Endothelial cell of umbilical vein (primary cell): ENCODE results near the gene LRCH1. TPM values are rescaled to one million over a fixed set of nuclear protein-coding genes. Genes with fewer than 3 reads are reported as not detected.

Source experiments
- BruUV-seq: library from RNA; stranded (reverse); fragments of 400-500 nt; replicated peaks from 2 replicates; lab custom pipeline; 2021; lab: Mats Ljungman, UMichigan
- CTCF ChIA-PET: fragments of 300-600, 350-600 bp; sonication (Branson Sonifier 250); formaldehyde crosslinking; loops from one replicate; lab custom pipeline; 2021; ENCODE audit warnings: antibody characterized with exemption, inconsistent platforms; lab: Charles Lee
- POLR2A ChIA-PET: fragments of 300-600, 350-600 bp; sonication (Branson Sonifier 250); formaldehyde crosslinking; loops from one replicate; lab custom pipeline; 2021; ENCODE audit warnings: antibody characterized with exemption, inconsistent platforms; lab: Charles Lee
- DNase-seq: peaks from one replicate; pipeline ENCODE4 v3.0.0-alpha.2; 2011; ENCODE audit warnings: low read depth, low spot score
- FAIRE-seq: peaks from 2 replicates; lab custom pipeline; 2011; peaks lifted over from hg19 to GRCh38; lab: Jason Lieb, UNC
- H2AFZ ChIP-seq: 2 replicates; pipeline ENCODE4 v1.6.0; 2012; ENCODE audit warnings: low read depth, low read length, control low read depth, inconsistent platforms
- H3K27ac ChIP-seq: 2 replicates; pipeline ENCODE4 v1.5.1; 2011; ENCODE audit warnings: low read depth, mild to moderate bottlenecking, control low read depth, low read length, moderate library complexity; ENCODE audit not compliant: insufficient read depth
- H3K27me3 ChIP-seq, 2 experiments: 2 replicates each; pipeline versions ENCODE4 v1.6.0 to v1.6.1; 2011; ENCODE audit warnings: low read length in 2 of 2, mixed read lengths in 1 of 2; ENCODE audit not compliant: control insufficient read depth in 2 of 2, insufficient read depth in 2 of 2
- H3K36me3 ChIP-seq, 2 experiments: 2 replicates in 1 of 2; 3 replicates in 1 of 2; pipeline ENCODE4 v1.5.1; 2011; ENCODE audit warnings: low read length in 2 of 2, mild to moderate bottlenecking in 1 of 2, moderate library complexity in 1 of 2; ENCODE audit not compliant: control insufficient read depth in 2 of 2, insufficient read depth in 2 of 2; ENCODE audit errors: extremely low read depth in 1 of 2
- H3K4me1 ChIP-seq: 3 replicates; pipeline ENCODE4 v1.5.1; 2011; ENCODE audit warnings: mild to moderate bottlenecking, low read length; ENCODE audit not compliant: control insufficient read depth, insufficient read depth; ENCODE audit errors: extremely low read depth
- H3K4me2 ChIP-seq: 2 replicates; pipeline ENCODE4 v1.6.1; 2011; ENCODE audit warnings: low read length, control low read depth, mixed read lengths; ENCODE audit not compliant: insufficient read depth
- H3K4me3 ChIP-seq, 3 experiments: fragments of 200-600 bp in 1 of 3; sonication (generic), shearing (Covaris generic) in 1 of 3; replicated peaks in 1 of 3; 2 replicates each; pipeline ENCODE4 v1.5.1; 2011 to 2016; ENCODE audit warnings: control low read depth in 3 of 3, low read length in 3 of 3, mild to moderate bottlenecking in 2 of 3, inconsistent platforms in 1 of 3, low read depth in 1 of 3, moderate library complexity in 1 of 3; ENCODE audit not compliant: insufficient read depth in 1 of 3
- H3K79me2 ChIP-seq: 2 replicates; pipeline ENCODE4 v1.6.0; 2012; ENCODE audit warnings: low read length, inconsistent platforms; ENCODE audit not compliant: control insufficient read depth, insufficient read depth
- H3K9ac ChIP-seq: replicated peaks from 2 replicates; pipeline ENCODE3; 2011; ENCODE audit warnings: low read length, control low read depth; ENCODE audit not compliant: insufficient read depth; ENCODE audit errors: extremely low read depth
- H3K9me1 ChIP-seq: replicated peaks from 3 replicates; pipeline ENCODE4 v1.6.0; 2011; ENCODE audit warnings: mild to moderate bottlenecking, low read length; ENCODE audit not compliant: control insufficient read depth, insufficient read depth; ENCODE audit errors: extremely low read depth
- H3K9me3 ChIP-seq: replicated peaks from 2 replicates; pipeline ENCODE4 v1.5.1; 2012; ENCODE audit warnings: low read length, inconsistent platforms; ENCODE audit not compliant: control insufficient read depth, insufficient read depth
- H4K20me1 ChIP-seq: replicated peaks from 2 replicates; pipeline ENCODE3; 2011; ENCODE audit warnings: mild to moderate bottlenecking, low read length; ENCODE audit not compliant: control insufficient read depth, insufficient read depth; ENCODE audit errors: extremely low read depth
- CTCF ChIP-seq, 2 donors: IDR thresholded peaks; 1 replicate in 1 of 2; 2 replicates in 1 of 2; pipeline ENCODE4 v1.5.1; 2011; ENCODE audit warnings: low read length in 2 of 2, mild to moderate bottlenecking in 2 of 2, moderate library complexity in 2 of 2, control low read depth in 1 of 2, inconsistent platforms in 1 of 2, low read depth in 1 of 2; ENCODE audit not compliant: insufficient read depth in 1 of 2; ENCODE audit errors: extremely low read depth in 1 of 2
- EZH2 ChIP-seq: IDR thresholded peaks from 2 replicates; pipeline ENCODE4 v1.6.1; 2012; ENCODE audit warnings: borderline replicate concordance, low read depth, mild to moderate bottlenecking, moderate library complexity, low read length, inconsistent platforms; ENCODE audit not compliant: severe bottlenecking
- FOS ChIP-seq: IDR thresholded peaks from 2 replicates; pipeline ENCODE4 v1.6.1; 2011; ENCODE audit warnings: mild to moderate bottlenecking, low read length, moderate library complexity, borderline replicate concordance; ENCODE audit not compliant: insufficient read depth
- GATA2 ChIP-seq: IDR thresholded peaks from 2 replicates; pipeline ENCODE4 v1.7.0; 2011; ENCODE audit warnings: low read depth, mild to moderate bottlenecking, moderate library complexity, mixed read lengths, low read length; ENCODE audit not compliant: insufficient read length, insufficient read depth
- JUN ChIP-seq: IDR thresholded peaks from 2 replicates; pipeline ENCODE4 v1.6.1; 2011; ENCODE audit warnings: borderline replicate concordance, low read depth; ENCODE audit not compliant: insufficient read length, insufficient read depth
- MYC ChIP-seq: IDR thresholded peaks from one replicate; pipeline ENCODE4 v1.6.1; 2011; ENCODE audit warnings: mild to moderate bottlenecking, low read depth, low read length
- dilution Hi-C: fragments of 300-500 bp; cut with MboI; formaldehyde crosslinking; loops from one replicate; pipeline ENCODE4 v1.15.0; 2019; ENCODE audit warnings: low sequenced_read_pairs; ENCODE audit not compliant: extremely low pct_ligation_motif_present
- intact Hi-C: fragments of 100-400 bp; cut with micrococcal nuclease; formaldehyde crosslinking; loops from one replicate; pipeline ENCODE4 v1.10.0; 2022
- polyA plus RNA-seq, 4 experiments: library from polyadenylated mRNA; depleted of rRNA in 3 of 4; stranded (reverse) in 3 of 4; unstranded in 1 of 4; fragments of >200 nt; gene quantifications; 2 replicates each; pipeline versions ENCODE4 v1.2.1 to v1.2.3, GENCODE V29; 2011 to 2012; ENCODE audit warnings: missing spikeins in 1 of 4
- total RNA-seq: library from RNA; stranded (reverse); gene quantifications from 2 replicates; pipeline ENCODE4 v1.2.3, GENCODE V29; 2021

The LRCH1 gene
- total and polyA plus RNA-seq, 2 donors (not counting 3 experiments of a cell fraction or from before 2014, with no cell fraction given): 5.4 to 16.5 TPM

- Histone ChIP-seq H3K9me3 (no peaks in the 10 kb centered on the region), H2AFZ (no peak overlapping the region), H3K36me3 (peaks cover 0 to 3% of the 10 kb centered on the region in 2 experiments), H3K9ac (no peak overlapping the region), H3K4me1 (no peaks in the 10 kb centered on the region), H3K4me3 (no peak overlapping the region), H3K9me1 (no peaks in the 10 kb centered on the region), H3K4me2 (no peak overlapping the region), H3K27ac (no peak overlapping the region), H3K27me3 (no peaks in the 10 kb centered on the region), H3K79me2 (no peaks in the 10 kb centered on the region), H4K20me1 (no peaks in the 10 kb centered on the region)
- CTCF ChIA-PET: no interaction called here
- TF ChIP-seq JUN (no peak), FOS (no peak)
- FAIRE-seq (no peak), DNase-seq (no peak)
- intact Hi-C loops: no loop called here
- dilution Hi-C loops: no loop called here
- no TSS peak for BruUV-seq
- POLR2A ChIA-PET: no interaction called here
Measured at GRCh38 chr13:46751811-46752635, 199.1 kb downstream of the LRCH1 start.

DNA sequence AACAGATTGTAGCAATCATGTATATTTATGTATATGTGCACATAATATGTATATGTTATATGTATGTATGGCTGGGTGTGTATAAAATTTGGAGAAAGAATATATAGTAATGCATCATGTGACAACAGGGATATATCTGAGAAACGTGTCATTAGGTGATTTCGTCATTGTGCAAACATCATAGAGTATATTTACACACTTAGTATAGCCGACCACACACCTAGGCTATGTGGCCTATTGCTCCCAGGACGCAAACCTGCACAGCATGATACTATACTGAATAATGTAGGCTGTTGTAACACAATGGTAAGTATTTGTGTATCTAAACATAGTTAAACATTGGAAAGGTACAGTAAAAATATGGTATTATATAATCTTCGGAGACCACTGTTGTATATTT lies 200.2 kb downstream of the LRCH1 start:
- intact Hi-C loops: no loop called here
- no TSS peak for BruUV-seq

More for the DNA sequence above, 200.2 kb downstream of the LRCH1 start:
- POLR2A ChIA-PET: no interaction called here
- Histone ChIP-seq H3K9me1 (no peaks in the 10 kb centered on the region), H3K27me3 (no peaks in the 10 kb centered on the region), H3K9ac (no peak overlapping the region), H2AFZ (no peak overlapping the region), H3K4me3 (no peak overlapping the region), H3K36me3 (peaks cover 0 to 3% of the 10 kb centered on the region in 2 experiments), H3K79me2 (no peaks in the 10 kb centered on the region), H3K9me3 (no peaks in the 10 kb centered on the region), H3K27ac (no peak overlapping the region), H3K4me1 (no peaks in the 10 kb centered on the region), H4K20me1 (no peaks in the 10 kb centered on the region), H3K4me2 (no peak overlapping the region)
- FAIRE-seq (no peak), DNase-seq (no peak)
- CTCF ChIA-PET: interaction anchor here (0.6 kb wide), 1 partner anchor 23 kb away, joined by 3 read pairs; no protein-coding TSS in a partner anchor
- dilution Hi-C loops: no loop called here
- TF ChIP-seq MYC: no peak
- no peak for TF ChIP-seq EZH2
- no peak for TF ChIP-seq GATA2
- no peak for TF ChIP-seq FOS
- TF ChIP-seq JUN: no peak
- TF ChIP-seq CTCF (IDR thresholded peaks at IDR 0.05; ENCODE audit: extremely low read depth in 1 of 2, insufficient read depth in 1 of 2, low read depth in 1 of 2, low read length in 2 of 2): no peak
